Keratinocyte (primary cell): ENCODE results near the gene PLEKHG4. TPM values are rescaled to one million over a fixed set of nuclear protein-coding genes. Genes with fewer than 3 reads are reported as not detected.

Source experiments
- DNase-seq: peaks from one replicate; pipeline ENCODE4 v3.0.0-alpha.2; 2011; ENCODE audit warnings: low read depth, missing footprints, low spot score
- FAIRE-seq: peaks from 2 replicates; lab custom pipeline; 2011; peaks lifted over from hg19 to GRCh38; lab: Jason Lieb, UNC
- H2AFZ ChIP-seq: 2 replicates; pipeline ENCODE4 v1.6.0; 2012; ENCODE audit warnings: low read length, control low read depth, inconsistent platforms; ENCODE audit not compliant: control insufficient read depth
- H3K27ac ChIP-seq: 2 replicates; pipeline ENCODE4 v1.5.1; 2011; ENCODE audit warnings: low read length; ENCODE audit not compliant: control insufficient read depth, insufficient read depth
- H3K27me3 ChIP-seq: 3 replicates; pipeline ENCODE4 v1.6.0; 2011; ENCODE audit warnings: low read length; ENCODE audit not compliant: control insufficient read depth, insufficient read depth; ENCODE audit errors: extremely low read depth
- H3K36me3 ChIP-seq, 2 experiments: 2 replicates in 1 of 2; 3 replicates in 1 of 2; pipeline ENCODE4 v1.5.1; 2011; ENCODE audit warnings: low read length in 2 of 2, mild to moderate bottlenecking in 1 of 2; ENCODE audit not compliant: control insufficient read depth in 2 of 2, insufficient read depth in 2 of 2; ENCODE audit errors: extremely low read depth in 1 of 2
- H3K4me1 ChIP-seq: 3 replicates; pipeline ENCODE4 v1.5.1; 2011; ENCODE audit warnings: low read length; ENCODE audit not compliant: control insufficient read depth, insufficient read depth; ENCODE audit errors: extremely low read depth
- H3K4me2 ChIP-seq: 3 replicates; pipeline ENCODE4 v1.6.0; 2011; ENCODE audit warnings: low read depth, low read length; ENCODE audit not compliant: control insufficient read depth, insufficient read depth; ENCODE audit errors: extremely low read depth
- H3K4me3 ChIP-seq, 3 experiments: fragments of 200-600 bp in 1 of 3; sonication (generic) in 1 of 3; 2 replicates in 2 of 3; 3 replicates in 1 of 3; pipeline ENCODE4 v1.5.1; 2011 to 2016; ENCODE audit warnings: low read length in 3 of 3, mild to moderate bottlenecking in 3 of 3, control low read depth in 2 of 3, inconsistent platforms in 1 of 3, low read depth in 1 of 3, mixed read lengths in 1 of 3, mixed run types in 1 of 3, moderate library complexity in 1 of 3; ENCODE audit not compliant: control insufficient read depth in 2 of 3, insufficient read depth in 2 of 3; ENCODE audit errors: extremely low read depth in 1 of 3
- H3K79me2 ChIP-seq: 2 replicates; pipeline ENCODE4 v1.6.0; 2012; ENCODE audit warnings: low read length; ENCODE audit not compliant: control insufficient read depth, insufficient read depth
- H3K9ac ChIP-seq: 3 replicates; pipeline ENCODE4 v1.6.0; 2011; ENCODE audit warnings: low read length; ENCODE audit not compliant: control insufficient read depth, insufficient read depth; ENCODE audit errors: extremely low read depth
- H3K9me1 ChIP-seq: 3 replicates; pipeline ENCODE4 v1.6.0; 2011; ENCODE audit warnings: low read length; ENCODE audit not compliant: control insufficient read depth, insufficient read depth; ENCODE audit errors: extremely low read depth
- H3K9me3 ChIP-seq: 2 replicates; pipeline ENCODE4 v1.5.1; 2012; ENCODE audit warnings: low read depth, low read length; ENCODE audit not compliant: control insufficient read depth
- H4K20me1 ChIP-seq: 3 replicates; pipeline ENCODE4 v1.6.0; 2011; ENCODE audit warnings: low read length; ENCODE audit not compliant: control insufficient read depth, insufficient read depth; ENCODE audit errors: extremely low read depth
- EZH2 ChIP-seq: IDR thresholded peaks from one replicate; pipeline ENCODE4 v1.6.1; 2012; ENCODE audit warnings: inconsistent platforms, mild to moderate bottlenecking, low read length, moderate library complexity
- dilution Hi-C: fragments of 300-500 bp; cut with MboI; formaldehyde crosslinking; loops from one replicate; pipeline ENCODE4 v1.7.0; 2020; ENCODE audit warnings: low sequenced_read_pairs; ENCODE audit not compliant: extremely low pct_ligation_motif_present
- polyA minus RNA-seq, 3 experiments: library from RNA; depleted of rRNA, polyadenylated mRNA; stranded (reverse); fragments of >200 nt; gene quantifications; 1 replicate in 1 of 3; 2 replicates in 1 of 3; 3 replicates in 1 of 3; pipeline ENCODE4 v1.2.3, GENCODE V29; 2011
- polyA plus RNA-seq, 5 experiments: library from polyadenylated mRNA; depleted of rRNA in 3 of 5; stranded (reverse) in 3 of 5; stranded (forward) in 1 of 5; unstranded in 1 of 5; fragments of >200 nt; gene quantifications; 1 replicate in 1 of 5; 2 replicates in 3 of 5; 3 replicates in 1 of 5; pipeline versions ENCODE4 v1.2.1 to v1.2.3, GENCODE V29; 2011 to 2012; ENCODE audit warnings: missing spikeins in 2 of 5, low read depth in 1 of 5, low replicate concordance in 1 of 5
- TF ChIP-seq, protein P1 (sequence below), 3 experiments: IDR thresholded peaks in 1 of 3; conservative IDR thresholded peaks in 1 of 3; optimal IDR thresholded peaks in 1 of 3; 2 replicates in 2 of 3; 3 replicates in 1 of 3; pipeline versions ENCODE3 to v1.5.1; 2011; ENCODE audit warnings: low read length in 3 of 3, mild to moderate bottlenecking in 3 of 3, moderate library complexity in 2 of 3, control low read depth in 1 of 3, inconsistent platforms in 1 of 3; ENCODE audit not compliant: insufficient read depth in 2 of 3; ENCODE audit errors: extremely low read depth in 1 of 3

Gene PLEKHG4
- 0.80 to 4.3 TPM (median 1.3 TPM) in 3 replicates for polyA plus RNA-seq
- polyA plus RNA-seq (2011; ENCODE audit: low read depth): 0.94 TPM
- polyA plus RNA-seq (2011; cell fraction: cytosol; rRNA removed): 0.68 and 1.3 TPM in 2 replicates
- 7.1 and 9.7 TPM in 2 replicates for polyA plus RNA-seq (2011; cell fraction: nucleus; rRNA removed)
- polyA plus RNA-seq (2012; ENCODE audit: low replicate concordance): 0.60 and 4.4 TPM in 2 replicates
- 1.4 to 4.9 TPM (median 2.5 TPM) in 3 replicates for polyA minus RNA-seq
- 7.7 TPM for polyA minus RNA-seq (2011; cell fraction: cytosol; rRNA and poly(A)+ RNA removed)
- polyA minus RNA-seq (2011; cell fraction: nucleus; rRNA and poly(A)+ RNA removed): 2.5 and 2.6 TPM in 2 replicates

DNA sequence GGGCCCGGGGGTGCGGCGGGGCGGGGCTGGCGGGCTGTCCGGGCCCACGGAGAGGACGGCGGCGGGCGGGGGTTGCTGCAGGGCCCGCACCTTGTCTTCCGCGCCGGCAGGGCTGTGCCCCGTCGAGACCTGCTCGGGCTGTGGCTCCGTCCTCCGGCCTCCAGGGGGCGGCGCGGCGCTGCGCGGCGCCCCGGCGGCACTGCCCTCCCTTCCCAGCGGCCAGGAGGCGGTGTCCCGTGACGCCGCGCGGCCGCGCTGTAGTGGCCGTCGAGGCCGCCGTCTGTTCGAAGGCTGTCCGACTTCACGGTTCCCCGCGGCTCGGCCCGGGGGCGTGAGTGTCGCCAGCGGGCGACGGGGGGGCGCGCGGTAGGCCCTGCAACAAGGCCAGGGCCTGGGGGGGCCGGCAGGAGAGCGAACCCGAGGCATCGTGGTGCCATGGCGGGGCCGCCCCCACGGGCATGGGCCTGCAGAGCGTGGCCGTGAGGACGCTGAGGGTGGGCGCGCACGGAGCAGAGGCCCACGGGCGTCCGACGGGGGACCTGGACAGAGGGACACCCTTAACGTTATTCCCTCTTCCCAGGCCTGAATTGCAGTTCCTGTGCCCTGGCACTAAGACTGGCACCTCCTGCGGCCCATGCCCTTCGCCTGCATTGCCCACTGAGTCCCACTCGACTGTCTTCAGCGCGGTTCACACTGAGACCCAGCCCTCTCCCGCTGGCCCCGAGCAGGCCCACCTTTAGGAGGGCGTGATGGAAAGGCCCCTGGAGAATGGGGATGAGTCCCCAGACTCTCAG, at the start of gene PLEKHG4:
TSS of gene PLEKHG4 (plus strand) at position 237 of the 794 bp plus-strand sequence. CDS start at position 750, 513 bp downstream.
- Histone ChIP-seq H3K27ac (no peak within 1 kb of the TSS), H3K36me3 (no peaks in the 10 kb centered on the region), H4K20me1 (no peaks in the 10 kb centered on the region), H3K4me2 (peak within 1 kb of the TSS; percentile 59), H3K9me3 (no peaks in the 10 kb centered on the region), H3K4me1 (peaks cover 23% of the 10 kb centered on the region), H2AFZ (peak within 1 kb of the TSS; percentile 22), H3K4me3 (peak within 1 kb of the TSS; percentile 29 to 63 (median 47)), H3K27me3 (peaks cover 49% of the 10 kb centered on the region), H3K9ac (peak within 1 kb of the TSS; percentile 65), H3K9me1 (no peaks in the 10 kb centered on the region), H3K79me2 (no peaks in the 10 kb centered on the region)
- FAIRE-seq (no peak), DNase-seq (no peak)
- TF ChIP-seq, protein P1, sequence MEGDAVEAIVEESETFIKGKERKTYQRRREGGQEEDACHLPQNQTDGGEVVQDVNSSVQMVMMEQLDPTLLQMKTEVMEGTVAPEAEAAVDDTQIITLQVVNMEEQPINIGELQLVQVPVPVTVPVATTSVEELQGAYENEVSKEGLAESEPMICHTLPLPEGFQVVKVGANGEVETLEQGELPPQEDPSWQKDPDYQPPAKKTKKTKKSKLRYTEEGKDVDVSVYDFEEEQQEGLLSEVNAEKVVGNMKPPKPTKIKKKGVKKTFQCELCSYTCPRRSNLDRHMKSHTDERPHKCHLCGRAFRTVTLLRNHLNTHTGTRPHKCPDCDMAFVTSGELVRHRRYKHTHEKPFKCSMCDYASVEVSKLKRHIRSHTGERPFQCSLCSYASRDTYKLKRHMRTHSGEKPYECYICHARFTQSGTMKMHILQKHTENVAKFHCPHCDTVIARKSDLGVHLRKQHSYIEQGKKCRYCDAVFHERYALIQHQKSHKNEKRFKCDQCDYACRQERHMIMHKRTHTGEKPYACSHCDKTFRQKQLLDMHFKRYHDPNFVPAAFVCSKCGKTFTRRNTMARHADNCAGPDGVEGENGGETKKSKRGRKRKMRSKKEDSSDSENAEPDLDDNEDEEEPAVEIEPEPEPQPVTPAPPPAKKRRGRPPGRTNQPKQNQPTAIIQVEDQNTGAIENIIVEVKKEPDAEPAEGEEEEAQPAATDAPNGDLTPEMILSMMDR (optimal IDR thresholded peaks at IDR 0.05 in 1 of 3, IDR thresholded peaks at IDR 0.05 in 1 of 3, conservative IDR thresholded peaks at IDR 0.05 in 1 of 3; ENCODE audit: extremely low read depth in 1 of 3, insufficient read depth in 2 of 3, low read length in 3 of 3): peak; percentile 38 to 82 (median 72)
- TF ChIP-seq EZH2: no peak
- dilution Hi-C loops: no loop called here

DNA sequence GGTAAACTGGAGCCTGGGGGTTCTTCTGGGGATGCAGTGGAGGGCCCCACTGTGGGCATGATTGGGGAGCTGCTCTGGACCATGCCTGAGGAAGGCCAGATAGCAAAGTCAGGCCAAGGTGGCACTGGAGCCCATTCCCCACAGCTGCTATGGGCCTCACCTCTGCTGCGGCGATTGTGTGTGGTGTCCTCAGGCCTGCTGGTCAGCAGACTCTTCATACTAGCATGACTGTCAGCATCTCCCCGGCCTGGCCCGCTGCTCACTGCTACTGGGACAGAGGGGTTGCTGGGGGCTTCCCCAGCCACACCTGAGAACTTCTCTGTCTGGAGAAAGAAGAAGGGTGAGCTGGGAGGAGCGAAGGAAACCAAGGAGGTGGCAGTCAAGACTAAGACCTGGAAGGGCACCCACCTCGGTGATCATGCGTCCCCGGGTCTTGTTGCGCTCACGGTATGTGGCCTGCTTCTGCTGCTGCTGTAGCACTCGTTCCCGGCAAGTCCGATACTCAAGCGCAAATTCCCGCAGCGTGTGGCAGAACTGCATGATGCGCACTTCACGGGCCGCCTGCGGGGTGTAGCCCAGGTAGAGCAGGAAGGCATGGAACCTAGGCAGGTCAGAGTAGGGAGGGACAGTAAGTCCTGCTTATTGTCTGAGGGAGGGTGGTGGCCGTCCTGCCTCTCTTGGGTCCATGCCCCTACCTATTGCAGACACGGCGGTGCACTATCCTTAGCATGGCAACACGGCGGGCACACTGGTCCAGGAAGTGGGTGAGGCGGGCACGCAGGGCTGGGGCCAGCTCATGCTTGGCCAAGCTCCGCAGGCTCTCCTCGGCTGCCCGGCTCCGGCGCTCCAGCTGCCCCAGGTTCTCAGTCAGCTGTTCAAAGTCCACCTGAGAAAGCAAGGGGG, 49.2 kb upstream of the PLEKHG4 start:
- DNase-seq (no peak), FAIRE-seq (no peak)
- H3K36me3 ChIP-seq: peaks cover 31 to 42% of the 10 kb centered on the region in 2 experiments
- no peaks in the 10 kb centered on the region for H4K20me1 ChIP-seq
- no peak overlapping the region for H3K4me3 ChIP-seq
- H3K9me3 ChIP-seq: no peaks in the 10 kb centered on the region
- TF ChIP-seq, protein P1 (optimal IDR thresholded peaks at IDR 0.05 in 1 of 3, IDR thresholded peaks at IDR 0.05 in 1 of 3, conservative IDR thresholded peaks at IDR 0.05 in 1 of 3; ENCODE audit: extremely low read depth in 1 of 3, insufficient read depth in 2 of 3, low read length in 3 of 3): no peak
- TF ChIP-seq EZH2: no peak
- peaks cover 17% of the 10 kb centered on the region for H3K4me1 ChIP-seq
- H3K79me2 ChIP-seq: peaks cover 19% of the 10 kb centered on the region
- H3K27ac ChIP-seq: no peak overlapping the region
- no peak overlapping the region for H3K9ac ChIP-seq
- no peaks in the 10 kb centered on the region for H3K9me1 ChIP-seq
- H3K4me2 ChIP-seq: no peak overlapping the region
- dilution Hi-C loops: no loop called here
- H3K27me3 ChIP-seq: no peaks in the 10 kb centered on the region
- no peak overlapping the region for H2AFZ ChIP-seq
